Measurements from ENCODE around the gene MBOAT2.

MBOAT2 gene

GRCh38 chr2:9018109-9018508 is 14.6 kb upstream of the MBOAT2 start:
- no peak for DNase-seq (ENCODE audit: low read depth)

DNA sequence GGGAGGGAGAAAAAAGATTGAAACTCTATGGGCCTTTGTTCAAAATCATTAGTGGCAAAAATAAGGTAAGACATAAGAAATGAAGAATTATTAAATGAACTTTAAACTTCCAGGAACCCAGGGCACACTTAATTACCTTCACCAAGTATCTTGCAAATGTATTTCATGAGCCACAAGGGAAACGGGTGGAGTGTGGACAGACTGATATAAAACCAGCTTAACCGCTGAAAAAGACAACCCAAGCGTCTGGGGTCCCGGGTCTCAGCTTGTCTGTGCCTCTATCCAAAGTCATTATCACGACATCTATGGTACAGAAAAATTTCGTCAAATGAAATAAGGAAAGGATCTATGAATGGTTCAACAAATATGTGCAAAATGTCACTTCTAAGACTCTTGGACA is 13.9 kb upstream of the MBOAT2 start:
- DNase-seq (ENCODE audit: low read depth): no peak

- DNase-seq (ENCODE audit: low read depth): no peak
Observed at GRCh38 chr2:9015998-9016397, 12.5 kb upstream of the MBOAT2 start.

DNA sequence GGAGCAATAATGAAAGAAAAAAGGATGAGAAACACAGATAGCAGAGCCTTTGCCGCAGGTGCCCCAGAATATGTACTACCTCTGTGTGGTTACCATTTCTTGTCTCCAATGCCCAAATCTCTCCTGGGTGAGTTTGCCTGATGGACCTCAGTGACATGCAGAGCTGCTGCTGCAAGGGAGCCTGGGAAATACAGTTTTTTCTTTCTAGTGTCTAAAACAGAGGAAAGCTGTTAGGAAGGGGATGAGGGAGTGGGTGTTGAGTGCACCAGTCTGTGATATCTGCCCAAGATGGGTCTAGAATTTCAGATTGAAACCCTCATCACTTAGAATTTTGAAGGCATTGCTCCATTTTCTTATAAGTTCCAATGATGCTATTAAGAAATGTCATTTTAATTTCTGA is 9.9 kb upstream of the MBOAT2 start:
- no peak for DNase-seq (ENCODE audit: low read depth)

GRCh38 chr2:9010866-9011265 is 7.4 kb upstream of the MBOAT2 start:
- DNase-seq (ENCODE audit: low read depth): no peak

- DNase-seq (ENCODE audit: low read depth): no peak
Observed at GRCh38 chr2:9008951-9009664, 5.6 kb upstream of the MBOAT2 start.

- DNase-seq (ENCODE audit: low read depth): no peak
Observed at GRCh38 chr2:9006368-9006767, 2.9 kb upstream of the MBOAT2 start.

- no peak for DNase-seq (ENCODE audit: low read depth)
Observed at GRCh38 chr2:9004338-9005204, 1.1 kb upstream of the MBOAT2 start.

DNA sequence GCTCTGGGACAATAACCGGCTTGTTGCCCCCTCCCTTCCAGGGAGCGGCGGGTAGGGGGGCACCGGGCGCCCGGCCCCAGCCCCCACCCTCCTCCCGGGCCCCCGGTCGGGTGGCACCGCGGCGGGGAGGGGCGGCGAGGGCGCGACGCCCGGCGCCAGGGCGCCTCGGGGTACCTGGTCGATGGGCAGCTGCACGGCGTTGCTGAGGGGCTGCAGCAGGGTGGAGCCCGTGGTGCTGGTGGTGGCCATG is 193 bp downstream of the MBOAT2 start:
- no peak for DNase-seq (ENCODE audit: low read depth)

DNA sequence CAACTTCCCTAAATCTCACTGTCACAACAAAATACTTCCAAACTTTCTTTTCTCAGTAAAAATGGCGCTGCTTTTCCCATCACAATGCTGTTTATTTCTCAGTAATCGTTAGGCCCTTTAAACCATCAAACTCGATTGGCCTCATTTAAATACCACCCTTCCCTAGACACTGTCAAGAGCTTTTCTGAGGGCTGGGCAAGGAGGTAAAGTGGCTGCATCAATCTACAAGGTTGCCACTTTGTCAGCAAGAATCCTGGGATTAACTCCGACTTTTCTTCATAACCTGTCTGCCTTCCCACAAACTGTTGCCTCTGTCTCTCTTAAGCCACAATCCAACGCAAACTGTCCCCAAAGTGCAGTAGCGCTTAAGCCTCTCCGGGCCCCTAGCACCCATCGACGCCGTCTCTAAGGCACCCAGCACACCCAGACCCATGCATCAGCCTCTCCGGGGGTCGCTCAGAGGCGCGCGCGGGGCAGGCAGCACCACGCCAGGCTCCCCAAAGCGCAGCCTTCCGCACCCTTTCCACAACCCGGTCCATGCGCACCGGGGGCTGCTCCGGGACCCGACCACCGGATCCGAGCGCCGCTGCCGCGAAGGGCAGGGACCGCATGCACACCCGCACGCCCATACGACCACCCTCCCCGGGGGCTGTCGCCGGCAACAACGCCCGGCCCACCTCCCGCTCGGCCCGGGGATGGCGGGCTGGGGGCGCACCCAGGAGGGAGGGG is 683 bp downstream of the MBOAT2 start:
- DNase-seq (ENCODE audit: low read depth): no peak

DNA sequence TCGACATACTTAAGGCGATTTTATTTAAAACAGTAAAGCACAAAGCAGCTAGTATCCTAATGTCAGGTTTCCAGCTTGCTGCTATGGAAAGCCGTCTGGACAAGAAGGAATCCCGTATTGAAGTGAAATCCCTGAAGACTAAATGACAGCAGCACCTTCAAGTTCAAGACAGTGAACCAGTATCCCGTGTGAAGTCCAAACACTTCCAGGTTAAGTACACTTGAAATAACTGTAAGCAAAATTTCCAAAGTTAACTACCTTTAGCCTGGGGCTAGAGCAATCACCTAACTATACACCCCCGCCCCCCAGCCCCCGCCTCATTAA is 1.2 kb downstream of the MBOAT2 start:
- no peak for DNase-seq (ENCODE audit: low read depth)

- DNase-seq (ENCODE audit: low read depth): no peak
Observed at GRCh38 chr2:9001778-9002177, 1.7 kb downstream of the MBOAT2 start.

DNA sequence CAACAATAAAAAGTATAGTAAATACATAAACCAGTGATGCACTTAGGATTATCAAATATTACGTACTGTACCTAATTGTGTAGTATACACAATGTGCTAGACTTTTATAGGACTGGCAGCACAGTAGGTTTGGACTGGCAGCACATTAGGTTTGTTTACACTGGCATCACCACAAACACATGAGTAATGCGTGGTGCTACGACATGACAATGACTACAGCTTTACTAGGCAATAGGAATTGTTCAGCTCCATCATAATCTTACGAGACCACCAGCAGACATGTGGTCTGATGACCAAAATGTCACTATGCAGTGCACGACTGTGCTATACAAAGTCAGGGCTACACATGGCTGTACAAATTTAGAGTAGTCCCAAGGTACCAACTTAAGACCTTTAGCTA is 2.3 kb downstream of the MBOAT2 start:
- DNase-seq (ENCODE audit: low read depth): no peak

DNA sequence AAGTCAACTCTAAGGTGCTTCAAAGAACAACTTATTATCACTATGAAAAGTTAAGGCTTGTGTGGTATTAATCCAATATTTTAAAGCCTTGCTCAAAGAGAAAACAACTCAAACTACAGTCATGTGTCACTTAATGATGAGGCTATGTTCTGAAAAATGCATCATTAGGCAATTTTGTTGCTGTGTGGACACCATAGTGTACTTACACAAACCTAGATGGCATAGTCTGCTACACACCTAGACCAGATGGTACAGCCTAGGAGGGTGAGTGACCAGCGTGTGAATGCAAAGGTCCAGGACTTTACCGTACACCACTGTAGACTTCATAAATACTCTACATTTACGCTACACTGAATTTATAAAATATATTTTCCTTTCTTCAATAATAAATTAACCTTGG is 3.0 kb downstream of the MBOAT2 start:
- no peak for DNase-seq (ENCODE audit: low read depth)

DNA sequence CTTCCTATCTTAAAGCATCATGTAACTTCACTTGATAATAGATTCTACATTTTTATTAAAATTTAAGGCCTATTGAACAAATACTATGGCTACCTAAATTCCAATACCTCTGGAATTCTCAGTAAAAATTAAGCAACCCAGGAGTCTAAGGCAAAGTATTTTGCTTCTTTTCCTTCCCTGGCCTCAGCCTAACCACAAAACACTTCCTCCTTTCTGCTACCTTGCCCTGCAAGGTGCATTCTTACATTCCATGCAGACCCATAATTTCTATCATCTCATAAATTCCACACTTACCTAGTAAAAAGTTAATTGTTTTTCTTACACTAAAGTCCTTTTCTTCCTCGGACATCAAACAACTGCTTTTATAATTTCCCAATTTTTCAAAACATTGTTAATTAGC is 3.7 kb downstream of the MBOAT2 start:
- DNase-seq (ENCODE audit: low read depth): no peak

GRCh38 chr2:8999102-8999446 is 4.4 kb downstream of the MBOAT2 start:
- DNase-seq (ENCODE audit: low read depth): no peak

- DNase-seq (ENCODE audit: low read depth): no peak
Observed at GRCh38 chr2:8998418-8999101, 4.9 kb downstream of the MBOAT2 start.

- no peak for DNase-seq (ENCODE audit: low read depth)
Observed at GRCh38 chr2:8997631-8998030, 5.9 kb downstream of the MBOAT2 start.

DNA sequence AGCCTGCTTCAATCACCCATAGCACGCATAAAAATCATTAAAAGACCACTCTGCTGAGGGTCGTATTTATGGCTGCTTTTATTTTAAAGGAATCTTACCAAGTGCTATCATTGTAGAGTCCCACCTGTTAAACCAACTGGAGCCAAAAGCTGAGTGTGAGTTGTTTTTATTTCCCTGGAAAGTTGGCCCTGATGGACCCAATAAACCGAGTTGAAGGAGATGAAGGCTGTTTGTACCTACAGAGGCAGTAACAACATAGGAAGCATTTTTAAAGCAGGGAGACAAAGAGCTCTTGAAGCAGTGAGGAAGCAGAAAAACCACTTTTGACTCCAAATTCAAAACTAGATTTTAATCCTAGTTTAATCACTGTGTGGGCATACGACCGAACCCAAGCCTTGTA is 6.4 kb downstream of the MBOAT2 start:
- DNase-seq (ENCODE audit: low read depth): no peak

DNA sequence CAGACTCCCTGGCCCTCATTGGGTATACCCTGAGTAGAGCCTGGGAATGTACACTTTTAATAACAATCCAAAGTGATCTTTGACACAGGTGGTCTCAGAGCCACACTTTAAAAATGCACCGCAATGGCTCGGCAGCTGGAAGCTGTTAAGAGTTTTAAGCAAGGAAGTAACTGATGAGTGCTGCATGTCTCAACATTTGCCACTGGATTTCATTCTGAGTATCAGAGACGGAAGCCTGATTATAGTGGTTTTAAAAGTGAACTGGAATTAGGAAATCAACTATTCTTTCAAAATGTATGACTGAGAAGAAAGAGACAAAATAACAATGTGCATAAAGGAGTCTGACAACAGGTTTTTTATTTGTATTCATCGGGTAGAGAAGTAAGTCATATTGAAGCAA is 7.5 kb downstream of the MBOAT2 start:
- DNase-seq (ENCODE audit: low read depth): no peak

GRCh38 chr2:8994386-8994785 is 9.1 kb downstream of the MBOAT2 start:
- no peak for DNase-seq (ENCODE audit: low read depth)

GRCh38 chr2:8993902-8994278 is 9.6 kb downstream of the MBOAT2 start:
- no peak for DNase-seq (ENCODE audit: low read depth)

Measured in stimulated activated CD8-positive, alpha-beta memory T cell treated with anti-CD3 and anti-CD28 coated beads, Interleukin-4, amount 100 ng/mL, for 24 hours (primary cell).